Endothelial cell of hepatic sinusoid (primary cell): ENCODE data around the gene SEMA4C.
"Not testable (repeated sequence)": the region's sequence is repeated elsewhere in the genome, so short reads cannot be mapped to it uniquely, and the experiment has no call there.

Experiments used
- in situ Hi-C: cut with HindIII; loops from 2 replicates; pipeline ENCODE4 v1.10.0; 2017; ENCODE audit warnings: low sequenced_read_pairs

SEMA4C gene

DNA sequence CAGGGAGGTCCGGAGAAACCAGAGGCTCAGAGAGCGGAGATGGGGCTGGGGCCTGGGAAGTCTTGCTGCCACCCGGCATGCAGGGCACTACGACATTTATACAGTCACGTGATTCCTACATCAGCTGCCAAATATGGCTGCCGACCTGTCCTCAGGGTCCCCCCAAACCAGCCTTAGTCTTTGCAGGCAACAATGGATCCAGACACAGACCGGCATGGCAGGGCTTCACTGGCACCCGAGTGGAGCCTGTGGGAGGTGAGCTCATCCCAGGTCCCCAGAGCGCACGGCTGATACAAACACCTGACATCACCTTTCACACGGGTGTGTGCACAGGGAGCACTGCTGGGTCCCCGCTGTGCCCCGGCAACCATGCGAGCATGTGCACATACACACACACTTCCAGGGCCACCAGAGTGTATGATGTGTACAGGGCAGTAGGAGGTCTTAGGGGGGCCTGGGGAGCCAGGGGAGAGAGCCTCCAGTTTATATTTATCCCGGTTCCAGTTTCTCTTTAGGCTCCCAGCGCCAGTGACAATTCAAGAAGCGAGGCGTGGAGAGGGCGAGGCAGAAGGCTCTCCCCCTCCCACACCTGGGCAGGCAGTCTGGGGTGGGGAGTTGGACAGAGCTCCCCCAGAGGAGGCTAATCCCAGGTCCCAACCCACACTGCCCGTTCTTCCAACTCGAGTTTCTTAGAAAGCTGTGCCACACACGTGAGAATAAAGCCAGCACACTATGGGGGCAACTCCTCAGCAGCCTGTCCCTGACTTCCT lies 2.7 kb downstream of the SEMA4C start:
- in situ Hi-C loops, result no loop called here

DNA sequence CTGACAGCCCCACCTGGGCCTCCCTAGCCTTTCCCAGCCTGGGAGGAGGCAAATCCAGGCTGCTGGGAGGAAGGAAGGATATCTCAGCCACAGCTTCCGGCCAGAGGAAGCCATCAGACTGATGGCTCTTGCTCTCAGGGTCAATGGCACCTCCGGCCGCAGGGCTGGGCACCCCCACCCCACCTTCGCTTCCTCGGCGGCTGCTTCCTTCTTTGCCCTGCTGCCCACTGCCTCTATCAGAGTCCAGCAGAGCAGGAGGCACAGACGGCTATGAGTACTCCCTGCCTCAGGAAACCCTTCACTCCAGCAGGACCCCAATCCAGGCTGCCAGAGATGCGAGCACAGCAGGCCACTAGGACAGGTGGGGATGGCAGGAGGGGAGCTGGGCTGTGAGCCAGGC lies 3.3 kb downstream of the SEMA4C start:
- in situ Hi-C loops, result no loop called here

DNA sequence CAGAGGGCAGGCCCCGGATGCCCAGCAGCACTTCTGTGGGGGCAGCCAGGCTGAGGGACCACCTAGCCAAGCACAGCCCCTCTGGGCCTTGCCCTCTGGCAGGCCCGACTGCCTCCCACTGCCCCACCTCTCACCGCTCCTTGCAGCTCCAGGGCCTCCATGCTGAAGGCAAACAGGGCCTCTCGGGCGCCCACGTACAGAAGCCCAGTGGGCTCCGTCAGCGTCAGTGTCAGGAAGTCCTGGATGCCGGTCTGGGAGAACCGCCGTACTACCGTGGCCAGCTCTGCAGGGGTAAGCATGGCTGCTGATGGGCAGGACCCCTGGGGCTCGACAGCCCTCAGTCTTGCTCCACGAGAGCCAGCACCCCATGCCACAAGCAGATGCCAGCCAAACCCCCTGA lies 3.7 kb downstream of the SEMA4C start:
- in situ Hi-C loops, result no loop called here

DNA sequence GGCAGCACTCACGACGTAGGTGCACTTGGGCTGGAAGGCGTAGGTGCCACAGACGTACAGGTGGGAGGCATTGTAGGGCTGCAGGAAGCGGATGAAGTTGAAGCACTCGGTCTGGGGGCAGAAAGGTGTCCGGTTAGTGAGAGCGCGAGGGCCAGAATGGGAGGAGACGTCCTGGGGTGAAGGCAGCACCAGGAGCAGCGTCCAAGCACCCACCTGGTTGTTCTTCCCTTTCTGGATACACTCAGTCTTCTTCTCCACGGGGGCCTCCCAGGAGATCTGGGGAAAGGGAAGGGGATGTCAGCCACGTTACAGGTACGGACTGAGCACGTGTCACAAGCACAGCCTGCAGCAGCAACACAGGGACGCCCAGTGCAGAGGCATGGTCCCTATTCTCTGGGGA lies 4.2 kb downstream of the SEMA4C start:
- in situ Hi-C loops, result no loop called here

DNA sequence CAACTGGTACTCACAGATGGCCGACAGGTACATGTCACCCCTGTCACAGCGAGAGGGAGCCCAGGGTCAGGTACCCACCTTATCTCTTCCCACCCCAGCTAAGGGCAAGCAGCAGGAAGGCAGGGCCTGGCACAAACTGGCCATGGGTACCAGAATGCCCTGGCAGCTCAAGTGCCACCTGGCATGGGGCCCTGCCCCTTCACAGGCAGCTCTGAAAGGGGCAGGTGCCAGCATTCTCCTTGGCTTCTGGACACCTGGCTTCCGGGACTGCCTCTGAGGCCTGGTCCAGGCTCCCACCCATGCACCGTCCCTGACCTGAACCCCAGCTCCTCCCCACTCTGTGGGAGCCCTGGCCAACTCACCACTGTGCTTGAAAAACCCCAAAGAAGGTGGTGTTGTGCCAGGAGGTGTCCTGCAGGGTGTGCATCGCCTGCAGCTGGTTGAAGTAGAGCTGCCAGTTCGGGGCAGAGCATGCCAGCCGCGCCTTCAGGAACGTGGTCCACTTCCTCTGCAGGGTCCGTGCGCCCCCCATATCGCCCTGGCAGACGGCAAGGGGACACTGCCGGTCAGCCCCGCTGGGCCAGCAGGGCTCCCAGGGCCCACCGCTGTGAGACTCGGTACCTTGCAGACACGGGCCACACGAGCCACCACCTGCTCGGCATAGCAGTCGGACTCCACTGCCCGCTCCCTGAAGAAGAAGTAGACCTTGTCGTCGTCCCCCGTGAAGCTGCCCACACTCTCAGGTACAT lies 5.4 kb downstream of the SEMA4C start:
- in situ Hi-C loops, result no loop called here

DNA sequence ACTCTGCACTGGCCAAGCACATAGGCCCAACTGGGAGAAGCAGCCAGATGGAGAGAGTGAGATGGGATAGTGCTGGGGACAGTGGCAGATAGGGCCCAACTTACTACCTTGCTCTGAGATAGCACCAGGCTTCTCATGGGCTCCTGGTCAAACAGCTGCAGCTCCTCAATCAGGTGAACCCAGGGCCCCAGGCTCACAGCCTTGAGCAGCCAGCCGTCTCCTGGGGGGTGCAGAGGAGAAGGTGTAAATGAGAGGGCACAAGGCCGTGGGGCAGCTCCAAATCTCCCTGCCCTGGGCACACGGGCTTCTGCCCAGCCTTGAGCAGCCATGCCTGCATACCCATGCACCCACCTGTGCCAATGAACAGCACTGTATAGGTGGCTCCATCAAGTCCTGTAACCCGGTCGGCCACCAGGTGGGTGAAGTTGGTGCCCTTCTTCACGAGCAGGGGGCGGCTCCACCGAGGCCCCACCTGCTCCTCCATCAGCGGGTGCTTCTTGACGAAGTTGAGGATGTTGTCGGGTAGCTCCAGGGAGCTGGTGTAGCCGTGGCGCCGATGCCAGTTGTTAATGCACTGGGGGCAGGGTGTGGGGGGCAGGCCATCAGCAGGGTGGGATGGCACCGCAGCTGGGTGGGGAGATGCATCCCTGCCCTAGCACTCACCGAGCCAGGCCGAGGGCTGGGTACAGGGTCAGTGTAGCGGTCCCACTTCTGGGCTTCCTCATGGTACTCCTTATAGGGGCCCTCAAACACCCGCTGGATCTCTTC lies 6.1 kb downstream of the SEMA4C start:
- in situ Hi-C loops, result no loop called here

DNA sequence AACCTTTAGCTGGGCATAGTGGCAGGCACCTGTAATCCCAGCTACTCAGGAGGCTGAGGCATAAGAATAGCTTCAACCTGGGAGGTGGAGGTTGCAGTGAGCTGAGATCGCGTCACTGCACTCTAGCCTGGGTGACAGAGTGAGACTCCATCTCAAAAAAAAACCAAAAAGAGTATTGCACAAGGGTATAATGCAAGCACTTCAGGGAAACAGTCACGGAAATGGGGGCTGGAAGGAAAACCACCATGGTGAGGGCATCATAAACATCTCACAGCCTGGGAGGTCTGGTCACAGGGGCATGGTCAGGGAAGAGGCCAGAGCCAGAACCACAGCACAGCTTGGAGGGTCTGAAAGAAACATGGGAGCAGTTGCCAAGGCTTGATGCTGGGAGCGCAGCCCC lies 6.8 kb downstream of the SEMA4C start:
- in situ Hi-C loops, result not testable (repeated sequence)

DNA sequence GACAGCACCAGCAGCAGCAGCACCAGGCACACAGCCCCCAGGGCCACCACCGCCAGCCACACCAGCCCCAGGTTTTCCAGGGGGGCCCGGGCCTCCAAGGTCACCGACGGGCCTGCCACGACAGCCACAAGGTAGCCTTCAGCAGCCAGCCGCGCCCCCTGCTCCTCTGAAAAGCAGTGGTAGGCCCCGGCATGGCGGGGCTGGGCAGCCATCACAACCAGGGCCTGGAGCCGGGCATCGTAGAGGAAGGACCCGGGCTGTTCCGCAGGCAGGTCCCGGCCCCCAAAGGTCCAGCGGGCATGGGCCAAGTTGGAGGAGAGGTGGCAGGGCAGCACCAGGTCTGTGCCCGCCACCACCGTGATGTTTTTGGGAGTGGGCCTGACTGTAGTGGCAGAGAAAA lies 8.8 kb downstream of the SEMA4C start:
- in situ Hi-C loops, result no loop called here

DNA sequence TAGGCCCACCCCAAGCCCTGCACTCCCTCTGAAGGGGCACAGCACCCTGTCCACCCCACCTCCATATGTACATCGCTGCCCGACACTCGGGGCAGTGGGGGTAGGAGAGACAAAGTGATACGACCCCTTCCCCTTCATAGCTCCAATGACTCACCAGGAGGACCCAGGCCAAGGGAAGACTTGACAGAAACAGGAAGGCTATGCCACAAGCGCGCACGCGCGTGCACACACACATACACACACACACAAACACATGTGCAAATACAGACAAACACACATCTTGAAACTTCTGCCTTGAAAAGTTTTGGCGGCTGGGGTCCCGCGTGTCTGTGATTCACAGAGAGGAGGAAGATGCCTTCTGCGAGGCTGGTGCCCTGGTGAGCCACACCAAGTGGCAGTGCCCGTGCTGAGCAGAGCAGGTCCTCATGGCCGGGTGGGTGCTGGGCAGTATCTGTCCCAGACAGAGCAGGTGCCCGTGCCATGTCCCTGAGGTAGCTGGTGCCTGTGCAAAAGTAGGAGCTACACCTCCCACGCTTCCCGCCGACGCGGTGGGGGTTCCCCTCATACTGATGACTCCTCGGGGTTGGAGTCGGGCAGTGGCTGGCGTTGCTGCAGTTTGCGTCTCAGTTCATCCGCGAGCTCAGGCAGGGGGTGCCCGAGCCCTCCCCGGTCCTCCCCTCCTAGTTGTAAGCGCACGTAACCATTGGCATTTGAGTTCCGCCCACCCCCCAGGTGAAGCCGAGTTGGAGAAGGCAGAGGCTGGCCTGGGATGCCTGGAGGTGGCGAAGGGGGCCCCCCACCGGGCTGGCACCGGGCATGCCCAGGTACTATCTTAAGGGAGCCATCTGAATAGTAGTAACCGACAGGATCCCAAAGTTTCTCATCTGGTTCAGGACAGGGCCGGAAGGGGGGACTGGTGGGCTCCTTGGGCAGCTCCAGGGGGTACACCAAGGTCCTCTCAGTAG lies 9.5 kb downstream of the SEMA4C start:
- in situ Hi-C loops, result no loop called here

DNA sequence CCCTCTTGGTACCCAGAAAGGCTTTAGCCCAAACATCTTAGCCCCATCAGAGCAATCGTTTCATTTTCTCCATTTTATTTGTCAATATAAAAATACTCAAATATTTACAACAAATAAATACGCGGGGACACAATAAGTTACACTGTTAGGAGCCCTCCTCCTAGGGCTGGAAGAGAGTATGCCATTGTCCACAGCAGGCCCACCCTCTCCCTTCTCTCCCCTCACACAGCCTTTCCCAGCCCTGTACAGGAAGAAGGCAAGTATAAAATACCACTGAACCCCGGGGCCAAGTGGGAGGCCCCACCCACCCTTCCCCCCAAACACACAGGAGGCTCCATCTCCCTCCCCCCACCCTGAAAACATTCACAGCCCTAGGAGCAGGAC lies 10.2 kb downstream of the SEMA4C start:
- in situ Hi-C loops, result no loop called here

DNA sequence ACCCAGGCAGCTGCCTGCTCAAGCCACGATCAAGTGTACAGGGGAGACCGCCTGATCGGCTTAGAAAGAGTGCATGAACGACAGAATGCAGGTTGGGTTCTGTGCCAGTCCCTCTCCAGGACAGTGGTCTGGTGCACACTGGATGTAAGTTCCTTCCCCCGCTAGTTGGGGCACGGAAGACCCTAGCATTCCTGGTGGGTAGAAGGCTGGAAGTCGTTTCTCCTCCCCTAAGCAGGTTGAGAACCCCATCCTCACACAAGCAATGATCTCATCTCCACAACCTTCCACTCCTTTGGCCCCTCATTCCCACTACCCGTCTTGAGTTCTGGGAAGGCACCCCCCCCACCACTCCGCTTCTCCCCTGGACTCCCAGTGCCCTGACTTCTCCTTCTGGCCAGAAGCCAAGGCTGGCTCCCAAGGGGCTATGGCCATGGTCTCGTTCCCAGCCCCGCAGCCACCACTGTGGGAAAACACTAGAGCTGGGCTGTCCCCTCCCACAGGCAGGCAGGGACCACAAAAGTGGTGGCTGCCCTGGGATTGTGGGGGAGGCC lies 10.7 kb downstream of the SEMA4C start:
- in situ Hi-C loops, result no loop called here

DNA sequence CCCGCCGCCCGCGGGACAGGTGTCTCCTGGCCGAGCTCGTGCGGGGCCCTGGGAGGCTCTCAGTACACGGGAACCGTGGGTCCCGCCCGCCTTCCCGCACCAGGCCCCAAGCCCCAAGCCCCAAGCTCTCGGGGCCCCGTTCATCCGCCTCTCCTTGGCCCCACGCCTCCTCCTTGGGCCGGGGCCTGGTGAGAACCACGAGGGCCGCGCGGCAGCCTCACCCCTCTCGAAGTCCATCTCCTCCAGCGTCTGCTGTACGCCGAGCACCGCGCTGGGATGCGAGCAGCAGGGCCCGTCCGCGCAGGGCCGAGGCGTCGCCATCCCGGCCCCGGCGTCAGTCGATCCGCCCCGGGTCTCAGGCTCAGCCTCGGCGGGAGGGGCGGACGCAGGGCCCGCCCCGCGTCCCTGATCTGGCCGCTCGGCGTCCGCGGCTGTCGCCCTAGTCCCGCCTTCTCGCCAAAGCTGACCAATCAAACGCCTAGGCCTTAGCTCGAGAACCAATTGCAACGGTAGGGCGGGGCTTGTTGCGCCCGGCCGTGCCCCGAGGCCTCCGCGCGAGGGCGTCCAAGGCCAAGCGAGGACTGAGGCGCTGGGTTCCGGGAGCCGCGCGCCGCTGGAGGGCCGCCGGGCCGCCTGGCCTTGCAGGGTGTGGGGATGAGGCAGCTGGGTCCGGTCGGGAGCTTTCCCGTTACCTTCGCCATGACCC lies 12.1 kb downstream of the SEMA4C start, which contains the start of gene ANKRD39:
ANKRD39 (minus strand) TSS at position 350 of the 706 bp plus-strand sequence; CDS start at position 321, 29 bp downstream.
- in situ Hi-C loops, result no loop called here

DNA sequence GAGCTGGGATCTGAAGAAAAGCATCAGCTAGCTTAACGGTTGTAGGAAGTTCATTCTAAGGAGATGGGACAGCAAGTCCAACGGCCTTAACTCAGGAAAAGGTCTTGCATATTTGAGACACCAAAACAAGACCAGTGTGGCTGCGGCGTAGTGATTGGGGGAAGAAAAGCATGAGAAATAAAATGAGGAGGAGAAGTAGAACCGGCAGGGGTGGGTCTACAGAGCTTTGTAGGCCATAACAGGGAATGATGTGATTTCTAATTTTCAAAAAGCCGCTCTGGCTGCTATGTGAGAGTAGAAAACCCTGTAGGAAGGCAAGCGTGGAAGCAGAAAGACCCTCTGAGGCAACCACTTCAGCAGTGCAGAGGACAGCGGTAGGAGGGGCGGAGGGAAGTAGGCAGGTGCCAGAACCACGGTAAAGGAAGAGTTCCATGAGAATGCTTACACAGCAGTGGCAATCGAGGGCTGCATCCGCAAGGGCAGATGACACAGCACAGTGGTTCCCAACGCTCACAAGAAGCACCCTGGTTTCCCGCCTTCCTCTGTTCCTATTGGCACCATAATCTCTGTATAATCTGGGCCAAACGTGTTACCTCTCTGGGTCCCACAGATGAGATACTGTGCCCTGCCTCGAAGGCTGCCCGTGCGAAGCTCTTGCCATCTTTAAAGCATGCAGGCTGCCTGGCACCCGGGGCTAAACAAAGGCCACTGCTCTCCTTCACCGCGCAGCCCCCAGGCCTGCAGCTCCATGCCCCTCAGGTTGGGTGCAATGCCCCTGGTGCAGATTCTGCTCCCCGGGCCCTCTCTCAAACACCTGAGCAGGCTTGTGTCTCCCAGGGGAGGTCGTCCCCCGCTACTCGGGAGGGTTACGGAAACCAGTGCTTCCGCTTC lies 12.9 kb downstream of the SEMA4C start:
- in situ Hi-C loops, result no loop called here

DNA sequence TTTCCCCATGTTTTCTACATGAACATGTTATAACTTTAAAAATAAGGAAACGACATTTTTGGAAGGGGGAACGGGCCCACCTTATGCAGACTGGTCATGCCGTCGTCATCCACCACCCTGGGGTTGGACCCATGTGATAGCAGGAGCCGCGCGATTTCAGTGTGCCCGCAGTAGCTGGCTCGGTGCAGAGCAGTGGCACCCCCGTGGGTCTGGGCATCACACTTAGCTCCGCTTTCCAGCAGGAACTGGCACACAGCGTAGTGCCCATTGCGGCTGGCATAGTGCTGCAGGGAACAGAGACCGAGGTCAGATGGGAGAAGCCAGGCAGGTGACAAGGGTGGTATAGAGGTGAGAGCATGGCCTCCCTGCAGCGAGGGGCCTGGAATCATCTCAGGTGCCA lies 16.6 kb downstream of the SEMA4C start:
- in situ Hi-C loops, result no loop called here

DNA sequence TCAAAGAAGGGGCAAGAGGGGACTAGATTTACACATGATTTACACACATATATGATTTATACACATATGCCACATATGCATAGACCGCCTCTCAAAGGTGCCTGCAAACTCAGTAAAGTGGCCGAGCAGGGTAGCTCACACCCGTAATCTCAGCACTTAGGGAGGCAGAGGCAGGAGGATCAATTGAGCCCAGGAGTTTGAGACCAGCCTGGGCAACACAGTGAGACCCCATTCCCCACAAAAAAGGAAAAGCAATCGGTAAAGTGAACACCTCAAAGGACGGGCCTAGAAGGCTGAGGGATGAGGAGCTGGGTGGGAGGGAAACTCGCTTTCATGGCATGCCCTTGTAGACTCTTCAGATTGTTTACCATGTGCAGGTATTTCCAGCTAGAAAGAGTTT lies 17.2 kb downstream of the SEMA4C start:
- in situ Hi-C loops, result no loop called here

DNA sequence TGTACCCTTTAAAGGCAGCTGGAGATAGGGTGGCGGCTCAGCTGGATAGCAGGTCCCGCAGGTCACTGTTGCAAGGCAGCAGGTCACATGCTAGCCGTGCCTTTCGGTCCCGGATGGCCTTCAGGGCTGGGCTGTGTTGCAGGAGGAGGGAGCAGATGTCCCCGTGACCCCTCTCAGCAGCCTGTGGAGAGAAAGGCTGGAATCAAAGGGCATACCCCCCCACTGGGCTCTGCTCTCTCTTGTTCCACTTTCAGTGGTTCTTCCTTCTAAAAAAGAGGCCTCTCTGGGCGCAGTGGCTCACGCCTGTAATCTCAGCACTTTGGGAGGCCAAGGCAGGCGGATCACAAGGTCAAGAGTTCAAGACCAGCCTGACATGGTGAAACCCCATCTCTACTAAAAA lies 21.6 kb downstream of the SEMA4C start:
- in situ Hi-C loops, result no loop called here

DNA sequence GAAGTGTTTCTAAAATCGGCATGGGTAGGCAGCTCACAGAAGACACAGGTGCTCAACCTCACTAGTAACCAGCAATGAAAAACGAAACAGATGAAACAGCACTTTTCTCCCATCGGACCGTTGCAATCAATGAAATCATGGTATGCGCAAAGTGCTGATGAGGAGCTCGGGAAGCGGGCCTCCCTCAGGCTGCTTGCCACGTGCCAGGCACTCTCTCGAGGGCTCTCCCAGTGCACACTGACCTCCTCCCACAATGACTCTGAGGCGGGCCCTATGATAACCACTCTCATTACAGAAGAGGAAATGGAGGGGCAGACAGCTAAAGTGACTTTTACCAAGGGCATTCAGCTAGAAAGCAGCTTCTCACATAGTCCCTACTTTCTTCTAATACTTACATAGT lies 22.3 kb downstream of the SEMA4C start:
- in situ Hi-C loops, result no loop called here

DNA sequence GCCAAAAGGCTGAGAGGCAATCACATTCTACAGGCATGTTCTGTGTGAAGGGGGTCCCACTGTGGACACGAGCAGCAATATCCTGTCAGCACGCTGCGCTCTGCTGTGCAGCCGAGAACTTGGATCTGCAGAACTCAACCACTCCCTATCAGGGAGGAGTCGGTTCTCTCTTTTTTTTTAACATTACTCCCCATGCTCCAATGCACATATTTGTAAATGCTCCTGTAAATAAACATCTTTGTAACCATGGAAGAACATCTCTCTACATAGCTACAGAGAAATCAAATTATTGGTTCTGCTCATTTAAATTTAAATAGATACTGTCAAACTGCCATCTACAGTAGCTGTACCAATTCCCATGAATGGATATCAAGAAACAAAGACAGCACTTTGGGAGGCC lies 23.1 kb downstream of the SEMA4C start:
- in situ Hi-C loops, result no loop called here

DNA sequence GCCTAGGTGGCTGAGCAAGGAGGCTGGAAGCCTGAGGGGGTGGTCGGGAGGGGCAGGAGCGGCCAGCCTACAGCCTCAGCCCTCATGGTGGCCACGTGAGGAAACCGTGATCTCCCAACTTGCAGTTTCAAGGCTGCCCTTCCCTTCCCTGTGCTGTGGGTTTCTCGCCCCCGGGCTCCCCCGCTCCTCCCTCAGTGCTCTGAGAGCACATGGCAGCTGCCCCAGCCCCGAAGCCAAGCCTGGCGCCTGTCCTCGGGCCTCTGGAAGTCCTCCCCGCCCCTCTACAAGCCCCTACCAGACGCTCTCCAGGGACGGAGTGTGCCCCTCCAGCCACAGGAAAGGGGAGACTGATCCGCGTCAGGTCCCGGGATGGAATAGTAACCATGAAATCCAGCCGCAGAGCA lies 25.5 kb downstream of the SEMA4C start:
- in situ Hi-C loops, result no loop called here
